ENCODE measurements around the gene CENPVL2.
"Not testable (repeated sequence)": the region's sequence is repeated elsewhere in the genome, so short reads cannot be mapped to it uniquely, and the experiment has no call there.

GRCh38 chrX:51636511-51636910 lies 46.1 kb downstream of the CENPVL2 start:
- not testable (repeated sequence) for TF ChIP-seq EZH2 (IDR thresholded peaks at IDR 0.05); POLR2AphosphoS5 (IDR thresholded peaks at IDR 0.05; ENCODE audit: borderline replicate concordance, low read depth, low read length)
